ENCODE measurements around the gene IL4R. TPM values are rescaled to one million over a fixed set of nuclear protein-coding genes. Genes with fewer than 3 reads are reported as not detected.

Gene IL4R
- total and polyA plus RNA-seq, 2 of the 13 experiments (the other 11 are each of a cell fraction or from before 2014, with no cell fraction given), result 15.9 to 49.6 TPM

- TF ChIP-seq HDAC2 (CRISPR knock-in tag; IDR thresholded peaks at IDR 0.05), result peak; percentile 46; the same call in 1 of the 2 replicates
- TF ChIP-seq ZBTB10 (CRISPR knock-in tag; IDR thresholded peaks at IDR 0.05; ENCODE audit: borderline replicate concordance), result 0 out of 2 replicates have a peak, but pooled peaks have one; percentile 47
- TF ChIP-seq ZNF234 (CRISPR knock-in tag; conservative IDR thresholded peaks at IDR 0.05), result no peak
- TF ChIP-seq NFYB (CRISPR knock-in tag; IDR thresholded peaks at IDR 0.05), result no peak
- TF ChIP-seq TCF7 (IDR thresholded peaks at IDR 0.05; ENCODE audit: low read depth), result peak; percentile 26; the same call in 1 of the 2 replicates
- peak; percentile 37; the same call in 1 of the 2 replicates for TF ChIP-seq HDAC1 (CRISPR knock-in tag; IDR thresholded peaks at IDR 0.05)
- TF ChIP-seq ATAD3A (CRISPR knock-in tag; IDR thresholded peaks at IDR 0.05), result no peak
- TF ChIP-seq DMAP1 (CRISPR knock-in tag; IDR thresholded peaks at IDR 0.05), result no peak
- TF ChIP-seq ZNF598 (CRISPR knock-in tag; IDR thresholded peaks at IDR 0.05; ENCODE audit: borderline replicate concordance), result no peak
- no peak for TF ChIP-seq REPIN1 (CRISPR knock-in tag; IDR thresholded peaks at IDR 0.05; ENCODE audit: borderline replicate concordance, low read depth)
- peak; percentile 58; the same call in 1 of the 2 replicates for TF ChIP-seq HOMEZ (CRISPR knock-in tag; IDR thresholded peaks at IDR 0.05; ENCODE audit: low read depth)
- peak; percentile 75; the same call in 1 of the 2 replicates for TF ChIP-seq RXRB (CRISPR knock-in tag; IDR thresholded peaks at IDR 0.05; ENCODE audit: borderline replicate concordance)
- TF ChIP-seq RAD21 (CRISPR knock-in tag; IDR thresholded peaks at IDR 0.05), result no peak
- no peak for TF ChIP-seq ZNF768 (CRISPR knock-in tag; IDR thresholded peaks at IDR 0.05)
- TF ChIP-seq ZMYM2 (CRISPR knock-in tag; IDR thresholded peaks at IDR 0.05), result no peak
- TF ChIP-seq ZKSCAN5 (CRISPR knock-in tag; IDR thresholded peaks at IDR 0.05), result no peak
- 0 out of 2 replicates have a peak, but pooled peaks have one; percentile 40 for TF ChIP-seq RERE (CRISPR knock-in tag; IDR thresholded peaks at IDR 0.05; ENCODE audit: low read depth)
- 0 out of 2 replicates have a peak, but pooled peaks have one; percentile 54 for TF ChIP-seq ZBTB43 (CRISPR knock-in tag; conservative IDR thresholded peaks at IDR 0.05)
- TF ChIP-seq ZNF558 (CRISPR knock-in tag; IDR thresholded peaks at IDR 0.05; ENCODE audit: borderline replicate concordance), result no peak
- 0 out of 2 replicates have a peak, but pooled peaks have one; percentile 29 for TF ChIP-seq NKX3-1 (CRISPR knock-in tag; IDR thresholded peaks at IDR 0.05)
- TF ChIP-seq HOXD1 (CRISPR knock-in tag; IDR thresholded peaks at IDR 0.05), result 0 out of 2 replicates have a peak, but pooled peaks have one; percentile 37
These were observed 49.6 kb upstream of the IL4R start (continued) for GRCh38 chr16:27264151-27264550.

Data from HepG2 (cell line).